GM21381 (cell line): ENCODE results near the gene PRDM16.

Experiments used
- ATAC-seq: cut with Tn5 transposase; IDR thresholded peaks from one replicate; pipeline ENCODE4 v1.9.1; 2021; ENCODE audit warnings: mild to moderate bottlenecking, moderate library complexity; ENCODE audit not compliant: unreplicated experiment

Gene PRDM16

DNA sequence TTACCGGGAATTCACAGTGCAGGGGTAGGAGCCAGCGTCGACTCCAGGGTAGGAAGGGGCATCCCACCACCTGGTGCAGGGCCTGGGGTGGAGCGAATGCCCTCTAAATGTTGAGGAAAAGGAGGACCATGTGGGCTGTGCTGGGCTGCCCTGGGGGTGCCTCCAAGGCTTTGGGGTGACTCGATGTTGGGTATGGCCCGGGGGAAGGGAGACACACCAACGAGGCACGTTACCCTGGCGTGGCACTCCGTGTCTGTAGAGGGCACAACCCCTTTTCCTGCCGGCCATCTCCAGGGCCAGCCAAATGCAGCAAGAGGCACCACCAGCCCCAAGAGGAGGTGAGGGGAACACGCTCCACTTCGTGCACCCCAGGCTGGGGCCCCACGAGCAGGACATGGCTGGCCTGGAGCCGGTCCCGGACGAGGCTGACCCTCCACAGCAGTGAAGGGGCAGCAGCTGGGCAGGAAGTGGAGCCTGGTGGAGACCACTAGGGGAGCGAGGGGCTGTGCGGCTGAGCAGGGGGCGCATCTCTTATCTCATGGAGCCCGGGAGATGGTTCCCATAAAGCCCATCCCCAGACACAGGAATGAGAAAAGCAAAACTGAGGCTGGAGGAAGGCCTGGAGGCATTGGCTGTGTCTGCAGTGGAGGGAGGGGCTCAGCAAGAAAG is 36.5 kb upstream of the PRDM16 start:
- ATAC-seq: no peak

DNA sequence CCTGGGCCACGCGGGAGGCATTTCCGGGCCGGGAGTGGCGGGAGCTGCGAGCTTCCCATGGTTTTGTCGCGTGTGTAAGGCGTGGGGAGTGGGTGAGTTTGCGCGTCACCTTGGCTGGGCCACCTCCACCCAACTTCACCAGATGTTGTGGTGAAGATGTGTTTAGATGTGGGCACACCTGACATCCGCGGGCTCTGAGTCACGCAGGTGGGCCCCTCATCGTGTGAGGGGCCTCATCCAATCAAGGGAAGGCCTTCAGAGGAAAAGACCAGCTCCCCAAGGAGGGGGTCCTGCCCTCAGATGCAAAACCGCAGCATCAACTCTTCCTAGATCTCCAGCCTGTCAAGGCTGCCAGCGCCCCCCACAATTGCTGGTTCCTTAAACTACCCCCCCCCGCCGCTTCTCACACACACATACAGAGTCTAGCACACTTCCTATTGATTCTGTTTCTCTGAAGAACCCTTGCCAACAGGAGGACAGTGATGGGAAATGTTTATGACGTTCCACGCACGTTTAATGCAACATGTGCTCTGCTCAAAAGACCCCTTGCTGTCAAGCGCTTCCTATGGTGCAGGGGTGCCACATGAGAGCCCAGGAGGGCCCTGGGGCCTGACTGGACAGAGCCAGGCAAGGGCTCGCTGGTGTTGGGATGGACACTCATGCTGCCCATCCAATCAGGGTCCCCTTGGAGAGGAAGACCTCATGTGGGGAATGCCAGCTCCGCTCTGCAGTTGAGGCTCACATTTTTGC is 35.8 kb upstream of the PRDM16 start:
- no peak for ATAC-seq

DNA sequence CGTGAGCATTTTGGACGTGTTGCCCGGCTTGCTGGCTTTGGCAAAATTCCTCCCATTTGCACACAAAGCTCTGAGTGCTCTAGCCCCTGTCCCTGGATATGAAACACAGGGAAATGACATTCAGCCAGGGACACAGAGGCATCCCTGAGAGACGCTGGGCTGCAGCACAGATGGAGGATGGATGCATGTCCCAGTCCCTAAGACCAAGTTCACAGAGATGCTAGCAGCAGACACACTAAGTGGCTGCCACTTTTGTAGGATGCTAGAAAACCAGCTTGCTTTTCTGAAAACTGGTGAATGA is 35.3 kb upstream of the PRDM16 start:
- ATAC-seq: no peak

DNA sequence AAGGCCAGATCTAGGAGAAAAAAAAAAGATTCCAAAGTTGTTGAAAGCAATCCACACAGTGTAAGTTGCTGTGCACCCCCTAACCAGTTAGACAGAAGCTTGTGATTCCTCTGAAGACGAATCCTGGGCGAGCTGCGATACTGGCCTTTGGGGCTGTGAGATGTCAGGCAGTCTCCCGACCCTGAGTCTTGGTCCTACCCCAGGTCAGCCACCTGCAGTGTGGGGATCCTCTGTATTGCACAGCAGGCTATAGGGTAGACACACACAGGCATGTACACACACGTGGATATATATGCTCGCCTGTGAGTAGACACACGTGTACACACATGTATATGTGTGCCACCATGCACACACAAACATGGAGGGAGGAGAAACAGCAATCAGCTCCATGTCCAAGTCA is 34.8 kb upstream of the PRDM16 start:
- no peak for ATAC-seq

DNA sequence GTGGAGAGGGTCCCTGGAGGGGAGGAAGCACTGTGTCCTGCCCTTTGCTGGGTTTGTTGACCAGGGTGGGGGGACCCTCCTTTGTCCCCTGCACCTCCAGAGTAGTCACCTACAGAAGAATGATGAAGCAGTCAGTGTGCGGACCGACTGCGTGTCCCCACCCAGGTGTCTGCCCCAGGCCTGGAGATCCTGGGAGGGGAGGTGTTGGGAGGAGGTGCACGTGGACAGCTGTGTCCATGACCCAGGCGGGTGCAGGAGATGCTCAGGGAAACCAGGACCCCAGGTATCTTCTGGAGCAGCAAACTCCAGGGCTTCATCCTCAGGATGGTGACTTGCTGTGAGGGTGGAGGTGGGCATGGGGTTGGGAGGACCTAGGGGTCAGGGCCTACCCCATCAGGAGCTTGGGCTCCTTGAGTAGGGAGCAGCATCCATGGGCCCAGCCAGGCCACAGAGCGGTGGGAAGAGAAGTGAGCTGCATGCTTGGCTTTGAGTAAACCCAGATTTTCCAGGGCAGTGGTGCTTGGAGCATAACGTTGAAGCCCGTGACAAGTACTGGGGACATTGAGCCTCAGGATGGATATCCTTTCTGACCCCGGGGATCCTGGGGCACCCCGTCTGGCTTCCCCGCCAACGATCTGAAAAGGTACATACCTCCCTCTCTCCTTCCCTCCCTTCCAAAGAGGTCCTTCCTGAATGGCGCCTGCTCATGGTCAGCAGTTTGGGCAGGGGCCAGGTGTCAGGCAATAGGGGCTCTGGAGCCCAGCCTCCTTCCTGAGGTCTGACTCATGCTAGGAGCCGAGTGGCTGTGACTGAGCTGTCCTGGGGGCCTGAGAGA is 34.1 kb upstream of the PRDM16 start:
- ATAC-seq: no peak

DNA sequence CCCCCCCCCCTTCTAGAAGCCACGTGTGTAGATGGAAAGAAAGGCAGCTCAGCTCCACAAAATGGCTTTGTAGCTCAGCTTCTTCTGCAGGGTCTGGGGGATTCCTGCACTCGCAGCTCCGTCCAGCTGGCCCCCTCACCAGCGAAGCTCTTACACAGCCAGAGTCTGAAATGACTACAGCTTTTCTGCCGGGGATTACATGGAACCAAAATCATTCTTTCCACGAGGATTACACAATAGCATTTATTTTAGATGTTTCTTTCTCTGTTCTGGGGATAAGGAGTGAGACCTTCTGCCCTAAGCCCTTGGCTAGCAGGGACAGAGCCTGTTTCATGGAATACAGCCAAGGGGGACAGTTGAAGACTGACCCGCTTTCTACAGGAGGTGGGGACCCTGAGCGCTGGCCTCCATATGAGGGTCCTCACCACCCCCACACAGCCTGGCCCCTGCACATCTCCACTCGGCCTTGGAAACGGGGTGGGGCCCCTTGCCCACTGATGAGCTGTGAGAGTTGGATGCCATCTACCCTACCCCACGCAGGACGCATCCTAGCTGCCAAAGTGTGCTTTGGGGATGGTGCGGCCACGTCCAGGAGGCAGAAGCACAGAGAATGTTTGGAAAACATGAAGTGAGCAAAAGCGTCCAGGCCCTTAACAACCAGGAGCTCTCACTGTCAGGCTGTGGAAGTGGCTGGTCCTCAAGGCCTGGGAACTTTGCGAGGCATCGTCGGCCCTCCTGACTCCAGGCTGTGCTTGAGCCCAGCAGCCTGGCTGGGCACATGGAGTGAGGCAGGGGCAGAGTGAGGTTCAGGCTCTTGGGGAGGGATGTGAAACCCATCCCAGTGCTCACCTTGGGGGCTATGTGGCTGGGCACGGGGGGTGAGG is 33.2 kb upstream of the PRDM16 start:
- no peak for ATAC-seq

DNA sequence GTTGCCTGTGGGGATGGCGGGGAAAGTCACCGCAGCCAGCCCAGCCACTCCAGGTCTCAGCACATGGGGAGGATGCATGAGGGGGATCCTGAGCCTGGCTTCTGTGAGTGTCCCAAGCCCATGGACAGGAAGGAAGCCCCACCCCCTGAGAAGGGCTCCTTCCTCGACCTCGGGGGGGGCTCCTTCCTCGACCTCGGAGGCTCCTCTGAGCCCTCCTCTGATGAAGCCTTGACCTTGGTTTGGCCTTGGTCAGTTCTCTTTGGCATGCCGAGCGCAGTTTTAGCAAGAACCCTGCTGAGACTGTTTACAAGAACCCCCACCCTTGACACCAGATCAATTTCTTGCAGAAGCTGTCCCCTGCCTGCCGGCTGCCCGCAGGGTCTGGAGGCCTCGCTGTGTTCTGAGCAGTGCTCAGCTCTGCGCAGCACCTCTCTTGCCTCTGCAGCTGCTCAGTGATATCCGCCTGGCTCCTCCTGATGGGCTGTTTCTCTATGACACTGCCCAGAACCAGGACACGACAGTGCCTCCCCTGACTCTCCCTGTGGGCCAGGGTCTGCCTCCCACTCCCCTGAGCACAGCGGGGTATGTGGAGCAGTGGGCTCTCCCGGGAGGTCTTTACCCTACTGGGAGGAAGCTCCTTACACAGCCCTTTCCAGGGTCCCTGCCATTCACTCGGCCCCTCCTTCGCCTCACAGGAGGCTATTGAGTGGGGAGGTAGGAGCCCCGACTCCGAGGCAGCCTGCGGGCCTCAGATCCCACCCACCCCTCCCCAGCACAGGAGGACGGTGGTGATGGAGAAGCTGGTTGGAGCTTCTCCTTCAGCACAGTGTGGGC is 32.3 kb upstream of the PRDM16 start:
- ATAC-seq: no peak

DNA sequence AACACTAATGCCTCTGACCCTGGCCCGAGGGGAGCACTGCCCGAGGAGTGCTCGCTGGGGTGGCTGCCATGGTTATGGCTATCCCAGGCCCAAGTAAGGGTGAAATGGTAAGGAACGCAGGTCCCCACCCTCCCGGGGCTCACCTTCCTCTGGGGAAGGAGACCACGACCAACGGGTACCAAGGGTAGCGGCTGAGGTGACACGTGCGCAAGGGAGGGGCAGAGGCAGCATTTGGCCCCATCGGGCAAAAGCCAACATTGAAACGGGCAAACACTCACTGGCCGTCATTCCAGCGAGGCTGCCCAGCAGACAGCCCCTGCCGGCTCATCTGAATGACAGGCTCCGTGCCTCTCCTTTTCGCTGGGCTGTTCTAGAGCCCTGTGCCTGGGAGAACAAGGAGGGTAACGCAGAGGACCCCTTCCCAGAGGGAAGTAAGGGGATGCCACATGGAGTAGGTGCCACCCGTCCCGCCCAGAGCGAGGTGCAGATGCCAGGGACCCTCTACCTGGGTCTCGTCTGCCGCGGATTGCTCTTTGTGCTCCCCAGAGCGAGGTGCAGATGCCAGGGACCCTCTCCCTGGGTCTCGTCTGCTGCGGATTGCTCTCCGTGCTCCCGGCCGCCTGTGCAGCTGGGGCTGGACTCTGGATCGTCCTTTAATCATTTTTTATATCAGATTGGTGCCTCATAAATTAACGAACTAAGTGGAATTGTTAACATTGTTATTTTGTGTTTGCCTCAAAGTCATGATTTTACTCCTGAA is 31.5 kb upstream of the PRDM16 start:
- no peak for ATAC-seq

DNA sequence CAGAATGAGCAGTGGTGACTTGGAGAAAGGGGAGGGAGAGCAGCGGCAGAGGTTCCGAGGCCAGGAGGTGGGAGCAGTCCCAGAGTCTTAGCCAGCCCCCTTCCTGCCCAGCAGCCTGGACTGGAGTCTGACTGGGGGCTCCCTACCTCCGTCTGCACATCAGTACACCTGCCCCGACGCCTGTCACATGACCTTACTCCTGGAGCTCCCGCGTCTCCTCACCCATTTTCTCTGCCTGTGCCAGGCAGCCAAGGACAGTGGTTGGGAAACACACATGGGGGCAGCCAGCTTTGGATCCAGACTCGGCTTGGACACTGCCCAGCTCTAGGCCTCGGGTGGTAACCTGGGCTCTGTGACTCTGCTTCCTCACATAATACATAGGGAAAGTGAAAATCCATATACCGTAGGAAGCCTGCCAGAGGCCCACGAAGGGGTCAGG is 30.9 kb upstream of the PRDM16 start:
- no peak for ATAC-seq

DNA sequence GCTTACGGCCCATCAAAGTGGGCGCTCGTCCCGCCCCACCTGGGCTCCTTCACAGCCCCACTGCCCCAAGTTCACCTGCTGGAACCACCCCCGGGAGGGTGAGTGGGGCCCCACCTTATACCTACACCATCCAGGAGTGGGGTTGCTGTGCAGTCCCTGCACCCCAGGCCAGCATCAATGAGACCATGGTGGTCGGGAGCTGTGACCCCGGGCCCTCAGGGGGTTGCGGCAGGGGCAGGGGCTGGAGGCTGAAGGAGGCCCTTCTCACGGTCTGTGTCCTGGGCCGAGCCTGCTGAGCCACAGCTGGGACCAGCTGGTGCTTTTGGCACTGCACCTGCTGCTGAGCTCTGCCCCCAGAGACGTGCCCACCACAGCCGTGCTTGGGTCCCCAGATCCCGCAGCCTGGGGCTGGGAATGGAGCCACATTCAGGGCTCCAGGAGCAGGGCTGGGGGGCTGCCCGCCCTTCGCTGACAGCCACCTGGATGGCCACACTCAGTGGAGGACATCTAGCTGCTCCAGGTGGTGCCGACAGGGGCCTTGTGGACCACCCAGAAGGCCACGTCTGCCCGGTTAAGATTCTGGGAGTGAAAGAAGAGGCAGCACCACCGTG is 30.3 kb upstream of the PRDM16 start:
- ATAC-seq: no peak

DNA sequence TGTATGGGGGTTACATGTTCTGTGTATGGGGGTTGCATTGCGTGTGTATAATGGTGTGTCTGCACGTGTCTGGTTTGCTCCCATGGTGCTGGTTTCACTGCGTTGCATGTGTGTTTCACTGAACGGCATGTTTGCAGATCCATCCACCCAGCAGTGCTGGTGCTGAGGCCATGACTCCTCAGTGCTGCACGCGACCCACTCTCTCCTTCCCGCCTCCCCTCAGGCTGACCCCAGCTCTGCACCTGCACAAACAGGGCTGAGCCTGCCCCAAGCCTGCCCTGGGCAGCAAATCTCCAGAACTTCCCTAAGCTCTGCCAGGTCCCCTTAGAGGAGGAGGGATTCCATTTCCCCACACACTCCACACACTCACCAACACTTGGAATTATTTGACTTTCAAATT is 29.0 kb upstream of the PRDM16 start:
- no peak for ATAC-seq

DNA sequence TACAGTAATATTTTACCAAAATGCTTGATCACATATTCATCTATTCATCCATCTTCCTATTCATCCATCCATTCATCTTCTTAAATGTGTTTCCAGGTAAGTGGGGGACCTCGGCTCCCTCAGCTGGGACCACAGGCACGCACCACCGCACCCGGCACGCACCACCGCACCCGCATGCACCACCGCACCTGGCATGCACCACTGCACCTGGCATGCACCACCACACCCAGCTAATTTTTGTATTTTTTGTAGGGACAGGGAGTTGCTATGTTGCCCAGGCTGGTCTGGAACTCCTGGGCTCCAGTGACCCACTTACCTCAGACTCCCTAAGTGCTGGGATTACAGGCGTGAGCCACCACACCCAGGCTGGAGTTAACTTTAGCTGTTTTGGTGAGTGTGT is 26.5 kb upstream of the PRDM16 start:
- no peak for ATAC-seq

DNA sequence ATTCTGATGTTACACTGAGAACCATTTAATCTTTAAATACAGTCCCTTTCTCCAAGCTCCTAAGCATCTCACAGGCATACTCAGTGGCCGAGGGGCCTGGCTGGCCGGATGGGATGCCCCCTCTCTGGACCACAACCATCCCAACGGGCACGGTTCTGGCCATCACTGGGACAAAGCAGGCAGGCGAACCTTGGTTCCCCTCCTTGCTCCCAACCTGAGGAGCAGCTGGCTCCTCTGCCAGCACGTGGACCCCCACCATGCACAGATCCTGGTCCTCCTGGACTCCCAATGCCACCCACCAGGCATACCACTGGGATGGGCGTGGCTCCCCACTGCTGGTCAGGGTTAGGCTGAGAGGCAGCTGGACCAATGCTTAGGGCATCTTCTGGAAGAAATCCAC is 19.8 kb upstream of the PRDM16 start:
- no peak for ATAC-seq

DNA sequence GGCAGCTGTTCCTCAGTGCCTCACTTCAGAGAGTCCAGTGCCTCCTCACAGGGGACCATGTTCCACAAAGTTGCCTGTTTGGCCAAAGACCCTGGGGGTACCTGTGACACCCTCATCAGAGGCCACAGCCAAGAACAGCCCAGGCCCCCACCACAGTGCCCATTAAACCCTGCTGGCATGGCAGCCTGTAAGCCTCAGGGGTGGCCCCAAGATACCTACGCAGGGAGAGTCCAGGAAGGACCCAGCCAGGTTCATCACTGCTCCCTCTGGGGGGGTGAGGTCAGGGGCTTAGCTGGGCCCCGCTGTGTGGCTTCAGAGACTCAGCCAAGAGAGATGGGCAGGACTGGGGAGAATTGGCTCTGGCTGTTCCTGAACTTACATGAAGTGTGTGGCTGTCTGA is 19.1 kb upstream of the PRDM16 start:
- no peak for ATAC-seq

DNA sequence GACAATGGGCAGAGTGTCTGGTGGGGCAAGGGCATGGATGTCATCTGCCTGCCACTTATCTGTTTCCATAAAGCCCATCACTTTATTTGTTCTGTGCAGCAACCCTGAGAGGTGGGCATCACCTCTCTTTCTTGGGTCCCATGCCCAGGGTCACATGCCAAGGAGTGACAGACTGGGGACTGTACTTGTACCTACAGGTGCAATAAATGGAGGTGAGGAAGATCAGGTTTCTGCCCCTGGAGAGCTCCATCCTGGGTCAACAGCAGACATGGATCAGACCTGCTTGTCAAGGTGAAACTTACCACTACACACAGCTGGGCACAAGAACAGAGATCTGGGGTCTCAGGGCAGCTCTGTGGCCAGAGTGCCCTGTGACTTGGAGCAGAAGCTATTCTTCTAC is 18.4 kb upstream of the PRDM16 start:
- ATAC-seq: no peak

DNA sequence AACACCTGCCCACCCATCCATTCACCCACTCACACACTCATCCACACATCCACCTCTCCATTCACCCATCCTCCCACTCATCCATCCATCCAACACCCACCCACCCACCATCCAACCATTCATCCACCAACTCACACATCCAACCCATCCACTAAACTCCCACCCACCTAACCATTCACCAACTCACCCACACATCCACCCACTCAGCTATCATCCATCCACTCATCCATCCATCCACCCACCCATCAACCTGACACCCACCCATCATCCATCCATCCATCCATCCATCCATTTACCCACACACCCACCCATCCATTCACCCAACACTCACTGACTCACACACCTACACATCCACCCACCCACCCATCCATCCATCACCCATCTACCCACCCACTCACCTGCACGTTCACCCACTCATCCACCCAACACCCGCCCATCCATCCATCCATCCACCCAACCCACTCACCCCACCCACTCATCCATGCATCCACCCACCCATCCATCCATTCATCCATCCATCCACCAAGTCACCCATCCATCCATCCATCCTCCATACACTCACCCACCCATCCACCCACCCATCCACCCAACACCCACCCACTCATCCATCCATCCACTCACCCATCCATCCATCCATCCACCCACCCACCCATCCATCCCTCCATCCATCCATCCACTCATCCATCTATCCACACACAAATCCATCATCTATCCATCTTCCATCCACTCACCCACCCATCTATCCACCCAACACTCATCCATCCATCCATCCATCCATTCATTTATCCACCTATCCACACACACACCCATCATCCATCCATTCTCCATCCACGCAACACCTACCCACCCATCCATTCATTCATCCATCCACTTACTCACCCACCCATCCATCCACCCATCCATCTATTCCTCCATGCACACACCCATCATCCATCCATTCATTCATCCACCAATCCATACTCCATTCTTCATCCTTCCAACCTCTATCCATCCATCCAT is 17.4 kb upstream of the PRDM16 start:
- ATAC-seq: no peak

DNA sequence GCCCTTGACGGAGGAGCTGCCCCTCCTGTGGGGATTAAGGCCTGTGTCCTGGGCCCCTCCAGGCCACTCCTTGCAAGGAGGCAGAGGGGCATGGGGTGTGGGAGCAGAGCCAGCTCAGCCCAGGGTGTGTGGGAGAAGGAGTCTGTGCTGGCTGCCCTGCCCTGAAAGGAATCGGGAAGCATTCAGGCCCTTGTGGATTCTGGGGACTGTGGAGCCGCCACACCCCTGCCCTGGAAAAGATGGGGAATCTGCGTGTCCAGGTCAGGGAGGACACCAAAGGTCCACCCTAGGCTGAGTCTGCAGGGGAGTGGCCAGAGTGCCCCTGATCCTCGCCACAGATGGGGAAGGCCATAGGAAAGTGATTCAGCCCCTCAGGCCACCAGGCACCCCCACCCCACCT is 16.5 kb upstream of the PRDM16 start:
- ATAC-seq: no peak
